Measurements from ENCODE around the gene SSR2. TPM values are rescaled to one million over a fixed set of nuclear protein-coding genes. Genes with fewer than 3 reads are reported as not detected.

The SSR2 gene
- total RNA-seq, 6 donors from 2014 or later: 66.0 to 395 (median 228) TPM

DNA sequence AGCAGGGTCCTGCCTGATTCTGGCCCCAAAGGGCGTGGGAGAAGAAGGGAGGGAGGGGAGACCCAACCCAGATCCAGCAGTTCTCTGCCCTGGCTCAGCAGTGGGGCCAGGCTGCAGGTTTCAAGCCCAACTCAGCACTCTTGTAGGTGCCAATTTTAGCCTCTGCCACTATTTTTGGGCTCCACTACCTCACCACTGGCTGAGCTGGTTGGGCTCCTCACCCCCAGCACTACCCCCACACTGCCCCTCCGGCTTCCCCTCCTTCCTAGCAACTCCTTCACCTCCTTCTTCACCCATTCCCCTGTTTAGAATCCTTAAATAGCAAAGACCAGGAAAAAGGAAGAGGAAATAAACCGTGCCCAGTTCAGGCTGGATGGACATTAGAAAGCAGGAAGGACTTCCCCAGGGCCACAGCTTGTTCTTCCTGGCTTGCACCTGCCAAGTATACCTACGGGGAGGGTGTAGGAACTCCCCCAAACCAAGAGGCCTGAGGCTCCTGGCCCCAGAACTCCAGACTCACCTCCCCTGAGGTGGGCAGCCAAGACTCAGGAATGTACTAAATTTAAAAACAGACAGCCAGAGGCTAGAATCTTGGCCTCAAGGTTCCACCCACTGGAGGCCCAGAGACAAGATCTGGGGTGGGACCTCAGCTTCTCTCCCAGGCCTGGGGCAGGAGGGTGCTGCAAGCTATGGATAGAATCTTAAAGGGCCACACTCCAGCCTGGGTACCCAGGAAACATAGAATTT is 41.0 kb downstream of the SSR2 start:
- DNase-seq: peak in 1 of 2 donors; percentile 58
- ATAC-seq (ENCODE audit: low FRiP score in 2 of 2): no peak

DNA sequence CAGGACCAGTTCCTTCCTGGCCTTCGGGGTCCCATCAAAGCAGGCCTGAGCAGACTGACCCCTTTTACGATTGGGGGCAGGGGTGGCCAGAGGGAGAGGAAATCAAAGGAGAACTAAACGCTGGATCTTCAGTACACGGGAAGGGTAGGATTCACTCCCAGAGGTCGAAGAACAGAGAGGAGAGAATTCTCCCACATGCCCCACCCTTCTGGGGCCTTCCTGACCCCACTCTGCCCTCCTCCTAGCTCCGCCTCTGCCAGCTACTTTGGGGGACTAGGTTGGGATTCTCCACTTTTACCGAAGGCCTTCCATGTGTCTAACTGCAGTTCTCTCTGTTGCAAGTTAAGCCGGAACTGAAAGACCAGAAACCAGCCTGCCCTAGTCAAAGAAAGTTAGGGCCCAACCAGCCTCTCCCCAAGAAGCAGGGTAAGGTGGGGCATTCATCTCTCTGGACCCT is 41.8 kb downstream of the SSR2 start:
- TF ChIP-seq POLR2A (IDR thresholded peaks at IDR 0.05) (no peak), EP300 (IDR thresholded peaks at IDR 0.05) (no peak), POLR2AphosphoS5 (IDR thresholded peaks at IDR 0.05) (peak in 1 of 2 donors; percentile 13)
- TF ChIP-seq, protein P1, sequence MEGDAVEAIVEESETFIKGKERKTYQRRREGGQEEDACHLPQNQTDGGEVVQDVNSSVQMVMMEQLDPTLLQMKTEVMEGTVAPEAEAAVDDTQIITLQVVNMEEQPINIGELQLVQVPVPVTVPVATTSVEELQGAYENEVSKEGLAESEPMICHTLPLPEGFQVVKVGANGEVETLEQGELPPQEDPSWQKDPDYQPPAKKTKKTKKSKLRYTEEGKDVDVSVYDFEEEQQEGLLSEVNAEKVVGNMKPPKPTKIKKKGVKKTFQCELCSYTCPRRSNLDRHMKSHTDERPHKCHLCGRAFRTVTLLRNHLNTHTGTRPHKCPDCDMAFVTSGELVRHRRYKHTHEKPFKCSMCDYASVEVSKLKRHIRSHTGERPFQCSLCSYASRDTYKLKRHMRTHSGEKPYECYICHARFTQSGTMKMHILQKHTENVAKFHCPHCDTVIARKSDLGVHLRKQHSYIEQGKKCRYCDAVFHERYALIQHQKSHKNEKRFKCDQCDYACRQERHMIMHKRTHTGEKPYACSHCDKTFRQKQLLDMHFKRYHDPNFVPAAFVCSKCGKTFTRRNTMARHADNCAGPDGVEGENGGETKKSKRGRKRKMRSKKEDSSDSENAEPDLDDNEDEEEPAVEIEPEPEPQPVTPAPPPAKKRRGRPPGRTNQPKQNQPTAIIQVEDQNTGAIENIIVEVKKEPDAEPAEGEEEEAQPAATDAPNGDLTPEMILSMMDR (IDR thresholded peaks at IDR 0.05): no peak
- Histone ChIP-seq H3K27ac (peak overlapping the region; percentile 85 to 100 (median 98)), H3K27me3 (no peaks in the 10 kb centered on the region), H3K36me3 (no peaks in the 10 kb centered on the region), H3K4me1 (peaks cover 68 to 88% (median 83%) of the 10 kb centered on the region in 4 donors), H3K4me3 (peak overlapping the region; percentile 60 to 97 (median 66)), H3K9me3 (no peaks in the 10 kb centered on the region)
- 1 to 2% methylated on average over 7 to 8 of the region's 8 CpGs for WGBS, 2 donors
- no peak for DNase-seq
- peak in 1 of 2 donors; percentile 23 for ATAC-seq (ENCODE audit: low FRiP score in 2 of 2)

More for the DNA sequence above, 41.0 kb downstream of the SSR2 start:
- H3K4me1 ChIP-seq: peaks cover 65 to 86% (median 77%) of the 10 kb centered on the region in 4 donors
- H3K27ac ChIP-seq: peak overlapping the region; percentile 85 to 100 (median 98)
- H3K9me3 ChIP-seq: no peaks in the 10 kb centered on the region
- H3K27me3 ChIP-seq: no peaks in the 10 kb centered on the region
- peak overlapping the region; percentile 60 to 97 (median 66) for H3K4me3 ChIP-seq
- TF ChIP-seq POLR2AphosphoS5 (IDR thresholded peaks at IDR 0.05): no peak
- TF ChIP-seq, protein P1 (IDR thresholded peaks at IDR 0.05): no peak
- TF ChIP-seq POLR2A (IDR thresholded peaks at IDR 0.05): no peak
- TF ChIP-seq EP300 (IDR thresholded peaks at IDR 0.05): no peak
- 6 to 13% methylated on average over 3 to 4 of the region's 4 CpGs for WGBS, 2 donors
- no peaks in the 10 kb centered on the region for H3K36me3 ChIP-seq

DNA sequence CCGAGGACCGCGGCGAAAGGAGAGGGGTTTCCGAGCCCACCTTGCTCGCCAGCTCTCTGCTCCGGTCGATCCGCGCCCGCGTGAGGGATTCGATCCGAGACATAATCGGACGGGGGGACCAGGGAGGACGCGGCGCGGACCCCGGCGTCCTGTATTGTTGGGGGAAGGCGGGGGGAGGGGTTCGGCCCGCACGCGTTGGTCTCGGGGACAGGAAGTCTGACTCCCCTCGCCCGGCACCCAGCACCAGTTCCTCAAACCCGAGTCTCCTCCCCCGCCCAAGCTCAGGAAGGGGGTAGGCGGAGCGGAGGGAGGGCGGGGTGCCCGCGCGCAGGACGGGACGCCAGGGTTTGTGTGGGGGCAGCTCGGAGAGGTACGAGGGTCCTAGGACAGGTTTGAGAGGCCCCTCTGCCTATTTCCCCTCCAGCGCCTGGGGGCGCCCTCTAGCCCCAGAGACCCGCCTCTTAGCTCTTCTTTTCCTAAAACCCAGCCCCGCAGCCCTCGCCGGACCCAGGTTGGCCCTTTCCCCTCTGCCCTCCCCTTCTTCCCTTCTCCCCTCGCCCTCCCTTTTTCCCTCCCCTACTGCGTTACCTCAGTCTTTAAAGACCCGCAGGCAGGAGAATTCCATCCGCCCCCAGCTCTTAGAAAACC is 42.3 kb downstream of the SSR2 start, which contains the start of gene ARHGEF2:
ARHGEF2 (minus strand) TSS at position 223 of the 648 bp plus-strand sequence; CDS start at position 103, 120 bp downstream.
- TF ChIP-seq POLR2AphosphoS5 (IDR thresholded peaks at IDR 0.05) (peak; percentile 68 to 91), EP300 (IDR thresholded peaks at IDR 0.05) (no peak), POLR2A (IDR thresholded peaks at IDR 0.05) (peak in 2 of 4 donors; percentile 67 to 85)
- TF ChIP-seq, protein P1 (IDR thresholded peaks at IDR 0.05): peak in 1 of 6 experiments; percentile 15
- peak within 1 kb of the TSS; percentile 60 to 97 (median 66) for H3K4me3 ChIP-seq
- peaks cover 68 to 88% (median 83%) of the 10 kb centered on the region in 4 donors for H3K4me1 ChIP-seq
- DNase-seq (peak; percentile 93), ATAC-seq (ENCODE audit: low FRiP score in 2 of 2) (peak; percentile 73 to 87)
- peak within 1 kb of the TSS; percentile 85 to 100 (median 98) for H3K27ac ChIP-seq
- WGBS, 2 donors: 0 to 2% methylated on average over 12 to 25 of the region's 52 CpGs
- no peaks in the 10 kb centered on the region for H3K27me3 ChIP-seq
- no peaks in the 10 kb centered on the region for H3K9me3 ChIP-seq
- H3K36me3 ChIP-seq: no peaks in the 10 kb centered on the region

DNA sequence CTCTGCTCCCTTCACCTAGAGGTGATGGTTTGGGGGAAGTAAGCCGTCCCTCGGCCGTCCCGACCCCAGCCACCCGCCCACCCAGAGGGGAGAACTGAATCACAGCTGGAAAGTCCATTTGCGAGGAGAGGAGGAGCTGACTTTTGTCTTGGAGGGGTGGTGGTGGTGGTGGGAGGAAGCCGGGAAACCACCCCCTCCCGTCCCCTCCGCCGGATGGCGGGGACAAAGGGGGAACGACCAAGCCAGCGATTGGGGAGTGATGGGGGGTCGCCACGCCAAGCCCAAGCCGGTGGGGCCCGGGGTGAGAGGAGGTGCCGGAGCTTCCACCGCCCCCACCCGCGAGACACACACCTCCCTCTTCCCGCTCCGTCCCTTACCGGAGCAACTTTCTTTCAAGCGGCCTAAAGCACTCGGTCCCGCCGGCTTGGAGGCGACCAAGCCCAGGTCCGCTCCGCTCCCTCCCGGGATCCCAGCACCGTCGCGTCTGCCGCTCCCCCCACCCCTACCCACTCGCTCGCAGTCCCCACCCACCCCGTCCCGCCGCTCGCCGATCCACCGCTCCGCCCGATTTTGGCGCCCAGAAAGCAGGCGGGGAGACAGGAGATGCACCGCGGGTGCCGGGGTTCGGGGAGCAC is 42.9 kb downstream of the SSR2 start:
- peak in 1 of 2 donors; percentile 65 for ATAC-seq (ENCODE audit: low FRiP score in 2 of 2)

More for the DNA sequence above, 42.9 kb downstream of the SSR2 start:
- 0 to 2% methylated on average over 10 to 18 of the region's 52 CpGs for WGBS, 2 donors
- Histone ChIP-seq H3K27me3 (no peaks in the 10 kb centered on the region), H3K27ac (peak overlapping the region; percentile 85 to 100 (median 98)), H3K36me3 (no peaks in the 10 kb centered on the region), H3K4me1 (peaks cover 68 to 86% (median 83%) of the 10 kb centered on the region in 4 donors), H3K9me3 (no peaks in the 10 kb centered on the region), H3K4me3 (peak overlapping the region; percentile 60 to 97 (median 66))
- peak; percentile 40 to 88 for DNase-seq
- TF ChIP-seq EP300 (IDR thresholded peaks at IDR 0.05) (no peak), POLR2AphosphoS5 (IDR thresholded peaks at IDR 0.05) (peak in 1 of 2 donors; percentile 3)

Measured in upper lobe of left lung (tissue), 6 donors.